GM19240 (cell line): ENCODE measurements around the gene C5AR2.
A peak's percentile ranks its signal among the peaks of the same experiment; 100 is the strongest.
"Not testable (repeated sequence)": the region's sequence is repeated elsewhere in the genome, so short reads cannot be mapped to it uniquely, and the experiment has no call there.

Source experiments
- DNase-seq: peaks from one replicate; pipeline ENCODE4 v3.0.0; 2011; ENCODE audit warnings: low spot score; ENCODE audit not compliant: insufficient read length

Gene C5AR2

DNA sequence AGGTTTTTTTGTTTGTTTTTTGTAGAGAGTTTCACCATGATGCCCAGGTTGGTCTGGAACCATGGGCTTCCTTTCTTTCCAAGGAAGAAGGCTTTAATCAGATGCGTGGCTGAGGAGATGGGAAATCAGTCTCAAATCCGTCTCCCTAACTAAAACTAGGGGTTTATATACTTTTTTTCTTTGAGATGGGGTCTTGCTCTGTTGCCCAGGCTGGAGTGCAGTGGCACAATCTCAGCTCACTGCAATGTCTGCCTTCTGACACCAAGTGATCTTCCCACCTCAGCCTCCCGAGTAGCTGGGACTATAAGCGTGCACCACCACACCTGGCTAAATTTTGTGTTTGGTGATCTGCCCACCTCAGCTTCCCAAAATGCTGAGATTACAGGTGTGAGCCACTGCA lies 52.6 kb downstream of the C5AR2 start:
- not testable (repeated sequence) for DNase-seq

DNA sequence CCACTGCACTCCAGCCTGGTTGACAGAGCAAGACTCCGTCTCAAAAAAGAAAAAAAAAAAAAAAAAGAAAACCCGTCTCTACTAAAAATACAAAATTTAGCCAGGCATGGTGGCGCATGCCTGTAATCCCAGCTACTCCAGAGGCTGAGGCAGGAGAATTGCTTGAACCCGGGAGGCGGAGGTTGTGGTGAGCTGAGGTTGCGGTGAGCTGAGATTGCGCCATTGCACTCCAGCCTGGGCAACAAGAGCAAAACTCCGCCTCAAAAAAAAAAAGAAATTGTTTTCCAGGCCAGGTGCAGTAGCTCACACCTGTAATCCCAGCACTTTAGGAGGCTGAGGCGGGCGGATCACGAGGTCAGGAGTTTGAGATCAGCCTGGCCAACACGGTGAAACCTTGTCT lies 54.6 kb downstream of the C5AR2 start:
- DNase-seq, result not testable (repeated sequence)

DNA sequence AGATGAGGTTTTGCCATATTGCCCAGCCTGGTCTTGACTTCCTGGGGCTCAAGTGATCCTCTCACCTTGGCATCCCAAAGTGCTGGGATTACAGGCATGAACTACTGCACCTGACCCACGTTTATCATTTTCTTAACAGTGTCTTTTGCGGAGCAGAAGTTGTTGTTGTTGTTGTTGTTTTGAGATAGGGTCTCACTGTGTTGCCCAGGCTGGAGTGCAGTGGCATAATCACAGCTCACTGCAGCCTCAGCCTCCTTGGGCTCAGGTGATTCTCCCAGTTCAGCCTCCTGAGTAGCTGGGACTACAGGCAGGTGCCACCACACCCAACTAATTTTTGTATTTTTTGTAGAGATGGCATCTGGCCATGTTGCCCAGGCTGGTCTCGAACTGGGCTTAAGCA lies 55.6 kb downstream of the C5AR2 start:
- DNase-seq, result not testable (repeated sequence)

DNA sequence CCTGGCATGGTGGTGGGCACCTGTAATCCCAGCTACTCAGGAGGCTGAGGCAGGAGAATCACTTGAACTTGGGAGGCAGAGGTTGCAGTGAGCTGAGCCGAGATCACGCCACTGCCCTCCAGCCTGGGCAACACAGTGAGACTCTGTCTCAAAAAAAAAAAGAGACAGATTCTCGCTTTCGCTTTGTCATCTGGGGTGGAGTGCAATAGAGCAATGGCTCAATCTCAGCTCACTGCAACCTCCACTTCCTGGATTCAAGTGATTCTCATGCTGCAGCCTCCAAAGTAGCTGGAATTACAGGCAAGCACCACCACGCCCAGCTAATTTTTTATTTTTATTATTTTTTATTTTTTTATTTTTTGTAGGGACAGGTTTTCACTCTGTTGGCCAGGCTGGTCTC lies 56.7 kb downstream of the C5AR2 start:
- DNase-seq, result not testable (repeated sequence)

DNA sequence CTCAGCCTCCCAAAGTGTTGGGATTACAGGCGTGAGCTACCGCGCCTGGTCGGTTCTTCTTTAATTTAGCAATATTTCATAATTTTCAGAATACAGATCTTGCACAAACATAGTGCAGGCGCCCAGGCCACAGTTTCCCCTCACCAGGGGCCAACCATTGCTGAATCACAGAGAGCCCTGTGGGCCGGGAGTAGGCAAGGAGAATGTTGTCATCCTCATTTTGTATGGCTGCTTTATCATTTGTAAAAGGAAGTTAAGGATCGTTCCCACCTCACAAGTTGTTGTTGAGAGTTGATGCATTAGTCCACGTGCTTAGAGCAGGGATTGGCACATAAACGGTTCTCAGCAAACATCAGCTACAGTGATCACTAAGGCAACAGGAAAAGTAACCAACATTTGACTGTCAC lies 57.2 kb downstream of the C5AR2 start:
- no peak for DNase-seq

DNA sequence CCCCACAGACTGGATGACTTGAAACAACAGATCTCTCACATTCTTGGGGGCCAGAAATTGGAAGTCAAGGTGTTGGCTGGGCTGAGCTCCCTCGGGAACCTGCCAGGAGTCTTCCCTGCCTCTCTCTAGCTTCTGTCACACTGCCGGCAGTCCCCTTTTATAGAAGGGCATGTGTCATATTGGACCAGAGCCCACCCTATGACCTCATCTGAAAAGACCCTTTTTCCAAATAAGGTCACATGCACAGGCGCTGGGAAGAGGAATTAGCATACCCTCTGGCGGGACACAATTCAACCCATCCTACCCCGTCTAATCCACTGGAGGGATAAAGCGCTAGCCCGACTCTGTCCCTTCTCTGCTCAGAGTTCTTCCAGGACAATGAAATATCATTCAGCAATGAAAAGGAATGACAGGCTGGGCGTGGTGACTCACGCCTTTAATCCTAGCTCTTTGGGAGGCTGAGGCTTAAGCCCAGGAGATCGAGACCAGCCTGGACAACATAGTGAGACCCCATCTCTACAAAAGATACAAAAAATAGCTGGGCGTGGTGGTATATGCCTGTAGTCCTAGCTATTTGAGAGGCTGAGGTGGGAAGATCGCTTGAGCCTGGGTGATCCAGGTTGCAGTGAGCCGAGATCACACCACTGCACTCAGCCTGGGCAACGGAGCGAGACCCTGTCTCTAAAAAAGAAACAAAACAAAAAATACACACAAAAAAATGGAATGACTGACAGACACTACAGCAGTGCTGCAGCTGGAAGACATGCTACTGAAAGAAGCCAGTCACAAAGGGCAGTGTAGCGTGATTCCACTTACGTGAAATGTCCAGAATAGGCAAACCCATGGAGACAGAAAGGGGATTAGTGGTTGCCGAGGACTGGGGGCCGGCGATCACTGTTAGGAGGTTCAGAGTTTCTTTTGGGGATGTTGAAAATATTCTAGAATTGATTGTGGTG lies 58.8 kb downstream of the C5AR2 start:
- DNase-seq, result no peak

DNA sequence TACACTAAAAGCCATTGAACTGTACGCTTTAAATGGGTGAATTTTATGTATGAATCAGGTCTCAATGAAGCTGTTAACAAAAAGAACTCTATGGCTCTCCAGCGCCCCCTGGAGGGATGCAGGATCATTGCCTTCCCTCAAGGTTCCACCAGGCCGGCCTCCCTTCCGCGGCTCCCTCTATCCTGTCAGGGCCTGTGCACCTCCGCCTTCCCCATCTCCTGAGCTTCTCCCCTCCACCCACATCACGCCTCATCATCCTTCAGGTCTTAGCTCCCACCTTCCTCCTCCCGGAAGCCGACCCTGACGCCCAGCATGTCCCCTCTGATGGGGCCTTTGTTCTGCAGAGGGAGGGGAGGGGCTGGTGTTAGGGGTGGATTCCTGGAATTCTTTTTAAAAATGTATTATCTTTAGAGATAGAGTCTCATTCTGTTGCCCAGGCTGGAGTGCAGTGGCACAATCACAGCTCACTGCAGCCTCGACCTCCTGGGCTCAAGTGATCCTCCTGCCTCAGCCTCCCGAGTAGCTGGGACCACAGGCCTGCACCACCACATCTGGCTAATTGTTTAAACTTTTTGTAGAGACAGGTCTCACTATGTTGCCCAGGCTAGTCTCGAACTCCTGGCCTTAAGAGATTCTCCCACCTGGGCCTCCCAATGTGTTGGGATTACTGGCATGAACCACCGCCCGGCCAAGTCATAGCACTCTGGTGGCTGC lies 59.7 kb downstream of the C5AR2 start:
- peak; percentile 68 for DNase-seq
